Effector CD4-positive, alpha-beta T cell (primary cell): ENCODE data around the gene WDR20.
"Not testable (repeated sequence)": the region's sequence is repeated elsewhere in the genome, so short reads cannot be mapped to it uniquely, and the experiment has no call there.

Source experiments
- DNase-seq: peaks from one replicate; pipeline ENCODE4 v3.0.0-alpha.2; 2020

The WDR20 gene

DNA sequence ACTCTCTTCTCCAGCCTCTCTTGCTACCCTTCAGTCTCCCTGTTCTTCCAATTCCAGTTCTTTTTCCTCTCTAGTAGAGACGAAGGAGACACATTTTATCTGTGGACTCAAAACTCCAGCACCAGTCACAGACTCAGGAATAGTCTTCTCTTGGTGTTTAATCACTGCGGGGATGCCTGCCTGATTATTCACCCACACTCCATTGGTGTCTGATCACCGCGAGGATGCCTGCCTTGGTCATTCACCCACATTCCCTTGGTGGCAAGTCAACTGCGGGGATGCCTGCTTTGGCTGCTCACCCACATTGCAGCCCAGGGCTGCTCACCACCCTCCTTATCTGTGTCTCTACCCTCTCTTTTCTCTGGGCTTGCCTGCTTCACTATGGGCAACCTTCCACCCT lies 100.8 kb downstream of the WDR20 start:
- DNase-seq = not testable (repeated sequence)

DNA sequence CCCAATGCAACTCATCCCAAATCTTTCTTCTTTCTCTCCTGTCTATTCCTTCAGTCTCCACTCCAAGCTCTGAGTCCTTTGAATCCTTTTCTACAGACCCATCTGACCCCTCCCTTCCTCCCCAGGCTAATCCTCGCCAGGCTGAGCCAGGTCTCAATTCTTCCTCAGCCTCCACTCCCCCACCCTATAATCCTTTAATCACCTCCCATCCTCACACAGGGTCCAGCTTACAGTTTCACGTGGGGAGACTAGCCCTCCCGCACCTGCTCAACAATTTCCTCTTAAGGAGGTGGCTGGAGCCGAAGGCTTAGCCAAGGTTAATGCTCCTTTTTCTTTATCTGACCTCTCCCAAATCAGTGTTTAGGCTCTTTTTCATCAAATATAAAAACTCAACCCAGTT lies 101.5 kb downstream of the WDR20 start:
- DNase-seq = no peak

GRCh38 chr14:102243795-102244194 lies 104.1 kb downstream of the WDR20 start:
- DNase-seq = not testable (repeated sequence)

GRCh38 chr14:102246071-102246470 lies 106.4 kb downstream of the WDR20 start:
- DNase-seq = no peak

DNA sequence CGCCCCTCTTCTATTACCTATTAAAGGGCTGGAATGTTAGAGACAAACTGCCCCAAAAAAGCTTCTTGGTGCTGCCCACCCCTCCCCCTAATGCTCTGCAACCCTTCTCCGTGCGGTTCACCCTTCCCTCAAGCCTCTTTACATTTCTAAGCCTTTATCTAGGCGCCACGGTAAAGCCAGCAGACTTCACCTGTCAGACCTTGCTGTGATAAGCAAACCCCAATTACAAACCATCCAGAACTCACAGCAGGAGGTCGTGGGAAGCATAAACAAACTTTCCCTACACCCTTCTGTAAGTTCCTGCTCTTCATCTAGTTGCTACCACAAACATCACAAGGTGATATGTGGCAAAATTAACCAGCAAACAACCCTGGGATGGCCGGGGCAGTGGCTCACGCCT lies 108.4 kb downstream of the WDR20 start:
- no peak for DNase-seq

- no peak for DNase-seq
Observed at GRCh38 chr14:102249041-102249440, 109.3 kb downstream of the WDR20 start.

DNA sequence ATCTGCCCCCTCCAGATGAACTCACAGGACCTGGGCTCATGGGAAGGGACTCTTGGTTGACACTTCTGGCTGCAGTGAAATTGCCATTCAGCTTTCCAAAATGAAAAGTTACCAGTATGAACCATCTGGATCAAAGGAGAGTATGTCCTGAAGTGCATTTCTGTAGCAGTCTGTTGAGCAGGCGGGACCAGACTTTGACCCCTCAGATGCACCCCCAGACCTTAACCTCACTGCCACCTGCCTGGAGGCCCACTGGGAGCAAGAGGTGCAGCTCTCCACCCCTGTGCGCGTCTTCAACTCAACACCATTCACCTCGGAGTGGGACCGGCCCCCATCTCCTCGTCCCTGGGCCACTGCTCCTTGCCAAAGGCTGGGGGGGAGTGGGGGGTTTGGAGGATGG lies 110.3 kb downstream of the WDR20 start:
- no peak for DNase-seq

GRCh38 chr14:102250636-102251035 lies 110.9 kb downstream of the WDR20 start:
- no peak for DNase-seq

GRCh38 chr14:102251161-102251560 lies 111.5 kb downstream of the WDR20 start:
- no peak for DNase-seq

GRCh38 chr14:102252834-102253801 lies 113.4 kb downstream of the WDR20 start:
- DNase-seq = no peak

DNA sequence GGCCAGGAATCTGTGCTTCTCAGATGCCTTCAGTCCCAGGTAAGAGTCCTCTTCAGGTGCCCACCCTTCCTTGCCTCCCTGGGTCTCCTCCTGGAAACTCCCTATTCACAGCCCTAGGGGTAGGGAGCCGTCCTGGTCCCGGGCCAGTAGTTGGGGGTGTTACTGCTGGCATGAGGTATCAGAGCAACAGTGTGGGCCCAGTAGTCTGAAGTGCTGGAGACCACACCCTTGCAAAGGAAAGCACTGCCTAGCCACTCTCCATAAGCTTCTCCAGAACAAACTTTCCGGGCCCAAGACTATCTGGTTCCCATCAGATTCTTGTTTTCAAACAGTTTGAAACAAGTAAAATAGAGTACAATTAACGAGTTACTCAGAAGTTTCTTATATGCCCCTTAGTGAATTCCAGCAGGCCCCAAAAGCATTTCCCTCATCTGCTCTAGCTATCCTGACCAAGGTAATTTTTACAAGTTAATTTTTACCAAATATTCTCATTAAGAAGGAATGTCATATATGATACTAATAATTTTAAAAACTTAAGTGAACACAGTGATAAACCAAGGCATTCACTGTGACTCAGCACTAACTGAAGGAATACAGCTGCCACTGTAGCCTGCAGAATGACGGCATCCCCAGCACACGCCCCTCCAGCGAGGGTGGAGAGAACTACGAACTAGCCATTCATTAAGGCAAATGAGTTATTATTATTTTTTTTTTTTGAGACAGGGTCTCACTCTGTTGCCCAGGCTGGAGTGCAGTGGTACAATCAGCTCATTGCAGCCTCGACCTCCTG lies 115.9 kb downstream of the WDR20 start:
- no peak for DNase-seq

DNA sequence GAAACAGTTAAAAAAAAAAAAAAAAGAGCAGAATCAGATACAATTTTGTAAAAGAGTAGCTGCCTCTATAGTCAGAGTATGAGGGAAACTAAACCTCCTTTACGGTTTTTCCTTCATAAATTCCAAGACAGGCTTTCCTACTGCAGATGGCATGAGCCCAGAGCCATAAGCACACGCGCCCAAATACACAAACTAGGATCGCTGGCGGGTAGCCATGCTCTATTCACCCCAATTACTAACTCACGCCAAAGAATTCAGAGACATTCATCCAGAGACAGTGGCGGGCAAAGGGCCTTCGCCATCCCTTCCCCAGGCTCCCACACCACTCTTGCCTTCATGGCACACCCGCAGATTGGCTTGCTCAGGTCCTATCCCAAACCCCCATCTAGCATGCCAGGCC lies 117.0 kb downstream of the WDR20 start:
- no peak for DNase-seq

GRCh38 chr14:102258136-102258535 lies 118.4 kb downstream of the WDR20 start:
- DNase-seq = no peak
